Activated CD4-positive, alpha-beta T cell treated with anti-CD3 and anti-CD28 coated beads, Interleukin-2, amount 10 ng/mL, durations not matched to agents 7 days and 5 days (primary cell): ENCODE data around the gene SKAP2. TPM values are rescaled to one million over a fixed set of nuclear protein-coding genes. Genes with fewer than 3 reads are reported as not detected.
"Not testable (repeated sequence)": the region's sequence is repeated elsewhere in the genome, so short reads cannot be mapped to it uniquely, and the experiment has no call there.

Experiments used
- CTCF ChIA-PET: fragments of 350-600 bp; sonication (Branson Sonifier 250); formaldehyde crosslinking; loops from one replicate; lab custom pipeline; 2021; ENCODE audit warnings: antibody characterized with exemption; lab: Charles Lee
- POLR2A ChIA-PET: fragments of 350-600 bp; sonication (Branson Sonifier 250); formaldehyde crosslinking; loops from one replicate; lab custom pipeline; 2021; ENCODE audit warnings: antibody characterized with exemption; lab: Charles Lee
- DNase-seq: peaks from one replicate; pipeline ENCODE4 v3.0.0-alpha.2; 2020
- H3K27ac Mint-ChIP-seq: one replicate; pipeline ENCODE4 v1.8.0; 2021; ENCODE audit warnings: mild to moderate bottlenecking, moderate library complexity, mixed read lengths
- H3K27me3 Mint-ChIP-seq: one replicate; pipeline ENCODE4 v1.8.0; 2021; ENCODE audit warnings: mixed read lengths
- H3K36me3 Mint-ChIP-seq: one replicate; pipeline ENCODE4 v1.8.0; 2021; ENCODE audit warnings: low read depth, mixed read lengths
- H3K4me1 Mint-ChIP-seq: one replicate; pipeline ENCODE4 v1.8.0; 2021; ENCODE audit warnings: mixed read lengths
- H3K4me3 Mint-ChIP-seq: one replicate; pipeline ENCODE4 v1.8.0; 2021; ENCODE audit warnings: mild to moderate bottlenecking, moderate library complexity, mixed read lengths
- H3K9me3 Mint-ChIP-seq: one replicate; pipeline ENCODE4 v1.8.0; 2021; ENCODE audit warnings: mixed read lengths
- total RNA-seq, 2 experiments: library from RNA; stranded (reverse); gene quantifications; one replicate each; pipeline ENCODE4 v1.2.3, GENCODE V29; 2021

Gene SKAP2
- total RNA-seq, 2 experiments from 2014 or later, result 5.3 to 6.3 TPM

GRCh38 chr7:26853788-26854393 is 10.5 kb downstream of the SKAP2 start:
- POLR2A ChIA-PET, result no interaction called here
- Mint-ChIP-seq H3K9me3 (no peaks in the 10 kb centered on the region), H3K36me3 (no peaks in the 10 kb centered on the region), H3K4me3 (no peak overlapping the region), H3K27me3 (peaks cover 40% of the 10 kb centered on the region), H3K27ac (no peak overlapping the region), H3K4me1 (peaks cover 4% of the 10 kb centered on the region)
- CTCF ChIA-PET, result interaction anchor here (1.2 kb wide), 1 partner anchor 13 kb away, joined by 3 read pairs; no protein-coding TSS in a partner anchor
- no peak for DNase-seq

- H3K4me3 Mint-ChIP-seq, result no peak overlapping the region
- H3K4me1 Mint-ChIP-seq, result no peaks in the 10 kb centered on the region
- H3K27ac Mint-ChIP-seq, result no peak overlapping the region
- ChIA-PET POLR2A (no interaction called here), CTCF (no interaction called here)
- H3K9me3 Mint-ChIP-seq, result no peaks in the 10 kb centered on the region
- no peak for DNase-seq
- H3K27me3 Mint-ChIP-seq, result peaks cover 9% of the 10 kb centered on the region
- no peaks in the 10 kb centered on the region for H3K36me3 Mint-ChIP-seq
Measured at GRCh38 chr7:26850193-26850651, 14.2 kb downstream of the SKAP2 start.

GRCh38 chr7:26843705-26844104 is 20.7 kb downstream of the SKAP2 start:
- H3K36me3 Mint-ChIP-seq, result no peaks in the 10 kb centered on the region
- H3K27ac Mint-ChIP-seq, result no peak overlapping the region
- H3K9me3 Mint-ChIP-seq, result no peaks in the 10 kb centered on the region
- H3K4me1 Mint-ChIP-seq, result peaks cover 1% of the 10 kb centered on the region
- POLR2A ChIA-PET, result no interaction called here
- no peak for DNase-seq
- CTCF ChIA-PET, result no interaction called here
- H3K4me3 Mint-ChIP-seq, result no peak overlapping the region
- peaks cover 2% of the 10 kb centered on the region for H3K27me3 Mint-ChIP-seq

GRCh38 chr7:26842897-26843296 is 21.5 kb downstream of the SKAP2 start:
- Mint-ChIP-seq H3K27ac (no peak overlapping the region), H3K36me3 (no peaks in the 10 kb centered on the region), H3K27me3 (peaks cover 2% of the 10 kb centered on the region), H3K4me1 (peaks cover 1% of the 10 kb centered on the region), H3K9me3 (no peaks in the 10 kb centered on the region), H3K4me3 (no peak overlapping the region)
- POLR2A ChIA-PET, result no interaction called here
- CTCF ChIA-PET, result no interaction called here
- no peak for DNase-seq

GRCh38 chr7:26841003-26841739 is 23.2 kb downstream of the SKAP2 start:
- H3K27ac Mint-ChIP-seq, result no peak overlapping the region
- H3K36me3 Mint-ChIP-seq, result no peaks in the 10 kb centered on the region
- ChIA-PET CTCF (interaction anchor here (1.4 kb wide), 1 partner anchor 12 kb away, joined by 3 read pairs; no protein-coding TSS in a partner anchor), POLR2A (no interaction called here)
- no peak for DNase-seq
- H3K9me3 Mint-ChIP-seq, result peaks cover 3% of the 10 kb centered on the region
- H3K27me3 Mint-ChIP-seq, result peaks cover 2% of the 10 kb centered on the region
- peaks cover 1% of the 10 kb centered on the region for H3K4me1 Mint-ChIP-seq
- H3K4me3 Mint-ChIP-seq, result no peak overlapping the region

GRCh38 chr7:26836793-26837192 is 27.6 kb downstream of the SKAP2 start:
- not testable (repeated sequence) for H3K4me3 Mint-ChIP-seq, H3K27me3 Mint-ChIP-seq
- CTCF ChIA-PET, result interaction anchor here (1.1 kb wide), 1 partner anchor 49 kb away, joined by 3 read pairs; no protein-coding TSS in a partner anchor

GRCh38 chr7:26815426-26815825 is 49.0 kb downstream of the SKAP2 start:
- Mint-ChIP-seq H3K9me3 (no peaks in the 10 kb centered on the region), H3K27me3 (peaks cover 10% of the 10 kb centered on the region), H3K4me1 (no peaks in the 10 kb centered on the region), H3K4me3 (no peak overlapping the region), H3K36me3 (no peaks in the 10 kb centered on the region), H3K27ac (no peak overlapping the region)
- ChIA-PET CTCF (no interaction called here), POLR2A (no interaction called here)
- DNase-seq, result no peak

More at GRCh38 chr7:26836793-26837192, 27.6 kb downstream of the SKAP2 start:
- H3K9me3 Mint-ChIP-seq, H3K27ac Mint-ChIP-seq, DNase-seq, H3K4me1 Mint-ChIP-seq, POLR2A ChIA-PET, H3K36me3 Mint-ChIP-seq: not testable (repeated sequence)

GRCh38 chr7:26813432-26813831 is 51.0 kb downstream of the SKAP2 start:
- DNase-seq, result no peak
- no peaks in the 10 kb centered on the region for H3K9me3 Mint-ChIP-seq
- no peaks in the 10 kb centered on the region for H3K4me1 Mint-ChIP-seq
- peaks cover 7% of the 10 kb centered on the region for H3K27me3 Mint-ChIP-seq
- no peaks in the 10 kb centered on the region for H3K36me3 Mint-ChIP-seq
- CTCF ChIA-PET, result interaction anchor here (1.1 kb wide), 1 partner anchor 19 kb away, joined by 3 read pairs; no protein-coding TSS in a partner anchor
- H3K27ac Mint-ChIP-seq, result no peak overlapping the region
- H3K4me3 Mint-ChIP-seq, result no peak overlapping the region
- POLR2A ChIA-PET, result no interaction called here

GRCh38 chr7:26794541-26794940 is 69.8 kb downstream of the SKAP2 start:
- DNase-seq, result no peak
- H3K27ac Mint-ChIP-seq, result no peak overlapping the region
- no peaks in the 10 kb centered on the region for H3K4me1 Mint-ChIP-seq
- CTCF ChIA-PET, result no interaction called here
- POLR2A ChIA-PET, result no interaction called here
- no peaks in the 10 kb centered on the region for H3K36me3 Mint-ChIP-seq
- H3K27me3 Mint-ChIP-seq, result no peaks in the 10 kb centered on the region
- no peaks in the 10 kb centered on the region for H3K9me3 Mint-ChIP-seq
- H3K4me3 Mint-ChIP-seq, result no peak overlapping the region

- H3K36me3 Mint-ChIP-seq, result no peaks in the 10 kb centered on the region
- ChIA-PET POLR2A (no interaction called here), CTCF (no interaction called here)
- no peak overlapping the region for H3K27ac Mint-ChIP-seq
- H3K4me1 Mint-ChIP-seq, result no peaks in the 10 kb centered on the region
- no peak overlapping the region for H3K4me3 Mint-ChIP-seq
- H3K9me3 Mint-ChIP-seq, result no peaks in the 10 kb centered on the region
- no peak for DNase-seq
- H3K27me3 Mint-ChIP-seq, result peaks cover 2% of the 10 kb centered on the region
Measured at GRCh38 chr7:26792576-26792975, 71.8 kb downstream of the SKAP2 start.

GRCh38 chr7:26792006-26792405 is 72.4 kb downstream of the SKAP2 start:
- Mint-ChIP-seq H3K9me3 (no peaks in the 10 kb centered on the region), H3K4me3 (no peak overlapping the region), H3K27me3 (peaks cover 2% of the 10 kb centered on the region), H3K27ac (no peak overlapping the region), H3K4me1 (no peaks in the 10 kb centered on the region), H3K36me3 (no peaks in the 10 kb centered on the region)
- POLR2A ChIA-PET, result no interaction called here
- DNase-seq, result no peak
- CTCF ChIA-PET, result no interaction called here

GRCh38 chr7:26789481-26790184 is 74.8 kb downstream of the SKAP2 start:
- peaks cover 2% of the 10 kb centered on the region for H3K27me3 Mint-ChIP-seq
- no peak overlapping the region for H3K27ac Mint-ChIP-seq
- POLR2A ChIA-PET, result no interaction called here
- H3K36me3 Mint-ChIP-seq, result no peaks in the 10 kb centered on the region
- DNase-seq, result no peak
- no peak overlapping the region for H3K4me3 Mint-ChIP-seq
- H3K4me1 Mint-ChIP-seq, result no peaks in the 10 kb centered on the region
- CTCF ChIA-PET, result no interaction called here
- no peaks in the 10 kb centered on the region for H3K9me3 Mint-ChIP-seq

- ChIA-PET POLR2A (no interaction called here), CTCF (interaction anchor here (1.2 to 1.3 kb wide), 2 partner anchors 48 to 1087 kb away, joined by 3 read pairs; no protein-coding TSS in a partner anchor)
- H3K27me3 Mint-ChIP-seq, result peaks cover 2% of the 10 kb centered on the region
Measured at GRCh38 chr7:26787701-26788100, 76.7 kb downstream of the SKAP2 start.

More at GRCh38 chr7:26787701-26788100, 76.7 kb downstream of the SKAP2 start:
- H3K36me3 Mint-ChIP-seq, result no peaks in the 10 kb centered on the region
- DNase-seq, result no peak
- H3K4me1 Mint-ChIP-seq, result no peaks in the 10 kb centered on the region
- H3K9me3 Mint-ChIP-seq, result no peaks in the 10 kb centered on the region
- no peak overlapping the region for H3K27ac Mint-ChIP-seq
- no peak overlapping the region for H3K4me3 Mint-ChIP-seq
